HEK293T (cell line): ENCODE measurements around the gene THAP4.

ENCODE experiments used
- CTCF ChIA-PET: fragments of 350-600 bp; formaldehyde crosslinking; extraction: SDS; loops from one replicate; lab custom pipeline; 2021; ENCODE audit warnings: antibody characterized with exemption, inconsistent platforms; lab: Yijun Ruan, JAX
- POLR2A ChIA-PET: fragments of 350-600 bp; formaldehyde crosslinking; extraction: SDS; loops from one replicate; lab custom pipeline; 2020; ENCODE audit warnings: antibody characterized with exemption, inconsistent platforms; lab: Yijun Ruan, JAX
- DNase-seq: peaks from one replicate; pipeline ENCODE4 v3.0.0; 2012; ENCODE audit warnings: mixed read lengths; ENCODE audit errors: extremely low spot score
- ARNT ChIP-seq: fragments of 450-650 bp; IDR thresholded peaks from 2 replicates; pipeline ENCODE4 v1.6.1; 2017; ENCODE audit warnings: mild to moderate bottlenecking
- BHLHE40 ChIP-seq: fragments of 450-650 bp; IDR thresholded peaks from 2 replicates; pipeline ENCODE4 v1.6.1; 2016; ENCODE audit warnings: mild to moderate bottlenecking, moderate library complexity, borderline replicate concordance
- CTBP1 ChIP-seq: fragments of 450-650 bp; IDR thresholded peaks from 2 replicates; pipeline ENCODE4 v1.6.1; 2016; ENCODE audit warnings: borderline replicate concordance
- ELF4 ChIP-seq: fragments of 450-650 bp; IDR thresholded peaks from 2 replicates; pipeline ENCODE4 v1.6.1; 2017; ENCODE audit warnings: antibody characterized with exemption
- FOXA1 ChIP-seq: fragments of 450-650 bp; IDR thresholded peaks from 2 replicates; pipeline ENCODE4 v1.6.1; 2016; ENCODE audit warnings: mild to moderate bottlenecking
- FOXK2 ChIP-seq: fragments of 450-650 bp; IDR thresholded peaks from 2 replicates; pipeline ENCODE4 v1.6.1; 2016; ENCODE audit warnings: mild to moderate bottlenecking
- FOXM1 ChIP-seq: fragments of 450-650 bp; IDR thresholded peaks from 2 replicates; pipeline ENCODE4 v1.6.1; 2017; ENCODE audit warnings: mild to moderate bottlenecking, borderline replicate concordance
- HDGF ChIP-seq: fragments of 450-650 bp; IDR thresholded peaks from 2 replicates; pipeline ENCODE4 v1.6.1; 2017; ENCODE audit warnings: antibody characterized with exemption, borderline replicate concordance
- L3MBTL2 ChIP-seq: fragments of 450-650 bp; conservative IDR thresholded peaks from 2 replicates; pipeline ENCODE4 v1.6.1; 2016; ENCODE audit warnings: mild to moderate bottlenecking
- LEF1 ChIP-seq: fragments of 450-650 bp; IDR thresholded peaks from 2 replicates; pipeline ENCODE4 v1.6.1; 2017; ENCODE audit warnings: mild to moderate bottlenecking, borderline replicate concordance
- NFRKB ChIP-seq: fragments of 450-650 bp; IDR thresholded peaks from 2 replicates; pipeline ENCODE4 v1.6.1; 2016; ENCODE audit warnings: mild to moderate bottlenecking, moderate library complexity
- PKNOX1 ChIP-seq: fragments of 450-650 bp; IDR thresholded peaks from 2 replicates; pipeline ENCODE4 v1.6.1; 2016
- SP1 ChIP-seq: fragments of 450-650 bp; IDR thresholded peaks from 2 replicates; pipeline ENCODE4 v1.6.1; 2017
- SUZ12 ChIP-seq: fragments of 450-650 bp; IDR thresholded peaks from 2 replicates; pipeline ENCODE4 v1.6.1; 2016; ENCODE audit warnings: mild to moderate bottlenecking
- TARDBP ChIP-seq: fragments of 450-650 bp; IDR thresholded peaks from 2 replicates; pipeline ENCODE4 v1.6.1; 2016
- ZNF384 ChIP-seq: fragments of 450-650 bp; IDR thresholded peaks from 2 replicates; pipeline ENCODE4 v1.6.1; 2016

THAP4 gene

GRCh38 chr2:241672243-241673188 lies 35.6 kb upstream of the THAP4 start:
- DNase-seq, result no peak
- ChIA-PET CTCF (no interaction called here), POLR2A (no interaction called here)

GRCh38 chr2:241671457-241672240 lies 34.7 kb upstream of the THAP4 start:
- no peak for DNase-seq
- no peak for TF ChIP-seq FOXM1
- TF ChIP-seq NFRKB, result no peak
- TF ChIP-seq BHLHE40, result no peak
- no peak for TF ChIP-seq ZNF384
- TF ChIP-seq PKNOX1, result no peak
- ChIA-PET POLR2A (interaction anchor here (1.2 to 1.5 kb wide), 3 partner anchors 8 to 16 kb away, joined by 3 to 4 read pairs (median 4); partner anchors contain the start of gene DTYMK), CTCF (no interaction called here)

More at GRCh38 chr2:241672243-241673188, 35.6 kb upstream of the THAP4 start:
- TF ChIP-seq PKNOX1, result no peak
- TF ChIP-seq TARDBP, result no peak
- no peak for TF ChIP-seq ZNF384
- no peak for TF ChIP-seq ARNT
- TF ChIP-seq FOXK2, result no peak
- no peak for TF ChIP-seq SP1
- no peak for TF ChIP-seq ELF4
- no peak for TF ChIP-seq SUZ12

- CTCF ChIA-PET, result no interaction called here
- no peak for DNase-seq
- POLR2A ChIA-PET, result interaction anchor here (1.2 to 1.5 kb wide), 4 partner anchors 9 to 18 kb away, joined by 3 to 5 read pairs (median 4); partner anchors contain the start of gene DTYMK
- TF ChIP-seq TARDBP (no peak), ELF4 (no peak), SUZ12 (no peak), SP1 (no peak), FOXK2 (no peak), FOXA1 (no peak), PKNOX1 (no peak), NFRKB (no peak), HDGF (no peak), L3MBTL2 (no peak), LEF1 (no peak), BHLHE40 (no peak), FOXM1 (no peak), ZNF384 (no peak), CTBP1 (no peak)
Observed at GRCh38 chr2:241670333-241671110, 33.6 kb upstream of the THAP4 start.

- CTCF ChIA-PET, result interaction anchor here (0.6 kb wide), 1 partner anchor 811 kb away, joined by 4 read pairs; no protein-coding TSS in a partner anchor
- POLR2A ChIA-PET, result no interaction called here
- DNase-seq, result no peak
- TF ChIP-seq HDGF (no peak), PKNOX1 (no peak), SUZ12 (no peak), FOXA1 (no peak)
Observed at GRCh38 chr2:241668839-241669238, 31.9 kb upstream of the THAP4 start.

- ChIA-PET CTCF (interaction anchor here (0.6 kb wide), 1 partner anchor 810 kb away, joined by 4 read pairs; no protein-coding TSS in a partner anchor), POLR2A (no interaction called here)
- DNase-seq, result no peak
- no peak for TF ChIP-seq ELF4
- no peak for TF ChIP-seq PKNOX1
- no peak for TF ChIP-seq BHLHE40
- TF ChIP-seq ZNF384, result no peak
- TF ChIP-seq CTBP1, result no peak
- TF ChIP-seq FOXK2, result no peak
- TF ChIP-seq SUZ12, result no peak
- no peak for TF ChIP-seq FOXA1
- TF ChIP-seq FOXM1, result no peak
- TF ChIP-seq ARNT, result no peak
- no peak for TF ChIP-seq LEF1
- no peak for TF ChIP-seq TARDBP
- no peak for TF ChIP-seq L3MBTL2
- TF ChIP-seq NFRKB, result no peak
- TF ChIP-seq SP1, result no peak
- no peak for TF ChIP-seq HDGF
Observed at GRCh38 chr2:241668354-241668753, 31.4 kb upstream of the THAP4 start.
